ENCODE results near the gene TULP3. TPM values are rescaled to one million over a fixed set of nuclear protein-coding genes. Genes with fewer than 3 reads are reported as not detected.

The TULP3 gene
- polyA plus RNA-seq, 10 donors, result 23.3 to 34.6 (median 25.8) TPM

DNA sequence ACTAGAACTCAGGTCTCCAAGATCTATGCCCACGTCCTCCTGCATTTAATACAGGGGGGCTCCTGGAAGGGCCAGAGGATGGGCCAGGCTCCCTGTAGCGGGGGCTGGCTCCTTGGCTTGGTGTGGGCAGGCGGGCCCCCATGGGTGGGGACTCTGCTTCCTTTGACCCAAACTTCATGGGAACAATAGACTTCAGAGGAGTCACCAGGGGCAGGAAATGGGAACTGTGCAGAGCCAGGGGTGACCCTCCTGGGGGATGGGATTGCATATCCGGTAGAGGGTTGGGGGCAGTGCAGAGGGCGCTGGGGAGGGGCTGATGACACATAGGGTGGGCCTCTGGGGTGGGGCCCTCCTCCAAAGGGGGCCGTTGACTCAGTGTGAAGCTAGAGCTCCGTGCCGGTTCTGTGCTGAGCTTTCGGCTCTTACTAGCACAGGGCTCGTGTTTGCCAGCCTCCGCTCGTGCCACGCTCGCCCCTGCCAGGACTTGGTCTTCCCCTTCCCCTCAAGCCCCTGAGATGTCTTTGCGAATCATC, 73.1 kb downstream of the TULP3 start:
- DNase-seq, result peak in 1 of 3 donors; percentile 18

DNA sequence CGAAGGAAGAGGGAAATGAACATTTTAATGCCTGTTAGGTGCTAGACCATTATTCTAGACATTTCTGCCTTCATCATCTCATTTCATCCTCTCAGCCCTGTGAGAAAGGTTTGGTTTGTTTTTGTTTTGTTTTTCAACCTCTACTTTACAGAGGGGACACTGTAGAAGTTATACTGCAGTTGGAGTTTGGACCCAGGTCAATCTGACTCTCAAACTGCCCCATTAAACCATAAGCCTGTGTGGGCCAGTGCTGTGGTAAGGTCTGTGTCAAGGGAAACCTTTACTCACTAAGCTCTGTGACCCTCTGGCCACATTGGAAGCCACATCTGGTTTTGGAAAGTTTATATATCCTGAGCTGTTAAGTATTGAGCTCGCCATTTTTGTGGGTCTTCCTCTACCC, 77.0 kb downstream of the TULP3 start:
- DNase-seq, result no peak

DNA sequence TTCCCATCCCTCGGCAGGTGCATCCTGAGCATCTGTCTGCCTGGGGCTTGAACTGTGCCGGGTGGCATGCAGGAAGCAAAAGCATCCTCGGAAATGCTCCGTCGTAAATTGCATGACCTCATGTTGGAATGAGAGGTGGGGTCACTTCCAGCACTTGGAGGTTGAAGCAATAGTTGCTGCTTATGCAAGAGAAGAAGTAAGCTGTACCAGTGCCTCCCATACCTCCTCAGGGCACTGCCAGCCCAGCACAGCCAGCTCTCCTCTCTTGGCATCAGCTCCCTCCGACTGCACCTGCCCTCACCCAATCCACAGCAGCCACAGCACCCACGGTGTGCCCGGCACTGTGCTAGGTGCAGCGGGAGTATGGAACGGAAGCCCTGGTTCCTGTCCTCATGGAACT, 80.1 kb downstream of the TULP3 start:
- no peak for DNase-seq

DNA sequence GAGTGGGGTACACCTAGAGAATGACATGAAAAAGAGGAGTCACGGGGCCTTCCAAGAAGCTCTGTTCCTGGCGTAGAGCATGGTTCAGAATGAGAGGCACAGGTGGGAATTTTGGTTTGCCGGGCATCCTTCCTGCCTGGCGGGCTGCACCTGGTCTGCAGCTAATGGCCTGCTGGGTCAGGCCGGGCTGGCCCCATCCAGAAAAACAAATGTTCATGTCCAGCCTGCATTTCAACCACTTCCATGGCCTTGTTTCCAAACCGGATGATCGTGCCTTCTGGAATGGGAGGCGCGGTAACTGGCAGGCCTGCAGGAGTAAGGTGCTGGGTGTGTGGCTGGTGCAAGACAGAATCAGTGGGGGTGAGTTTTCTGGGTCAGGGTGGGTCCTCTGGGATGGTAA, 82.9 kb downstream of the TULP3 start:
- DNase-seq, result no peak

DNA sequence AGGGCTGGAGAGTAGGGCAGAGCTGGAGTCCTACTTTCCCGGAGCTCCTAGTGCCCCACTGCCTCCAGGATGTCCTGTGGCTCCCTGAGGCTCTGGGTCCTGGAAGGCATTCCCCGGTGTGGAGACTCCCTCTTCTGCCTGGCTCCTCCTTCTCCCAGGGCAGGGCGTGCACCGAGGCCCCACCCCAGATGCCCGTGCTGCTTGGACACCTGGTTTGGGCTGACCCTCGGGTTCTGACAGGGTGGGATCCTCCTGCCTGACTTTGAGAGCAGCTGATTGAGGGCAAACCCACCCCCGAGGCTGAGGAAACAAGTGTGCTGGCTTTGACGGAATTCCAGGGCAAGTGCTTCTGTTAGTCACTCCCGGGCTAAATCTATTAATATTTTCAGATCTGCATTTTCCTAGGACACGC, 83.9 kb downstream of the TULP3 start:
- peak in 1 of 3 donors; percentile 16 for DNase-seq

DNA sequence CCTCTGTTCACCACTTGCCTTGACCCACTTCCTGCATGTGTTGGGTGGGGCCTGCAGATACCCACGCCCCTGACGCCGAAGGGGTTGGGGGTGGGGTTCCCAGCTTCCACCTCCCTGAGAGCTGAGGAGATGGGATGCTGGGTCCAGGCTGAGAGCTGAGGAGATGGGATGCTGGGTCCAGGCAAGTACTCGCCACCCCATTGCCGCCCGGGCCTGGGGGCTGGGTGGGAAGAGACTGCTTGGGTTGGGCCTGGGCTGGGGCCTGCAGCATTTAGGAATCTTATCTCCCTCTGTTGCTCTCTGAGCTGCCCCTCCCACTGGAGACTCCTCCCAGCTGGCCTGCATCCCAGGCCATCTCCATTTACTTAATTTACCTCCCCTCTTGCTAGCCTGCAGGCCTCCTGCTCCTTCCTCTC, 85.9 kb downstream of the TULP3 start:
- no peak for DNase-seq

DNA sequence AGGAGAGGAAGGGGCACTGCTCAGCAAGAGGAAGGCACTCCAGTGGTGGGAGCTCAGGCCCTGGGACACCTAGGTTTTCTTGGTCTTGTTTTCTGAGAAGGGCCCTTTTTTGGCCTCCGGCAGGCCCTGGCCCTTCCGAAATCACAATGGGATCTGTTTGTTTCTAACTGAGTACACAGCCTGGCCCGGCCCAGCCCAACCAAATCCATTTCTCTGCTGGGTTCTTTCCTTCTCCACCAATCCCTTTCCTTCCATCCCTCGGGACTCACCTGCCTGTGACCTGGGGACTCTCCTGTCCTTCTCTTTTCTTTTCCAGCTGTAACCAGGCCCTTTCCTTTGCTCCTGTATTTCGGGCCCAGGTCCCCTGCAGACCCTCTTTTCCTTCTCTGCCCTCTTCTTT, 87.1 kb downstream of the TULP3 start:
- no peak for DNase-seq

DNA sequence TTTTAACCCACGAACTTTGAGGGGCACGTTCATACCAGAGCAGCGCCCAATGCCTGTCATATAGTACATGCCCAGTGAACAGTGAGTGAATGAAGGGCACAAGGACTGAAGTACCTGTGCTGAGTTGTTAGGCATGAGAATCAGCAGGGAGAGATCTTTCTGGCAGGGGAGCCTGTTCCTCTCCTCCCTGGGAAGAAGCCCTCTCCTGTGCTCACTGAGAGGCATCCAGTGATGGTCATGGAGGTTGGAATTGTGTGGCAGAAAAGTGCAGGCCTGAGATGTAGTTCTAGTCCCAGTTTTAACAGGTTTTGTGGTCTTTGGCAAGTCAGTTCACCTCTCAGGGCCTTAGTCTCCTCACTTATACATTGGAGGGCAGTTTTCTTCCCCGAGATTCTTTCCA, 89.1 kb downstream of the TULP3 start:
- no peak for DNase-seq

DNA sequence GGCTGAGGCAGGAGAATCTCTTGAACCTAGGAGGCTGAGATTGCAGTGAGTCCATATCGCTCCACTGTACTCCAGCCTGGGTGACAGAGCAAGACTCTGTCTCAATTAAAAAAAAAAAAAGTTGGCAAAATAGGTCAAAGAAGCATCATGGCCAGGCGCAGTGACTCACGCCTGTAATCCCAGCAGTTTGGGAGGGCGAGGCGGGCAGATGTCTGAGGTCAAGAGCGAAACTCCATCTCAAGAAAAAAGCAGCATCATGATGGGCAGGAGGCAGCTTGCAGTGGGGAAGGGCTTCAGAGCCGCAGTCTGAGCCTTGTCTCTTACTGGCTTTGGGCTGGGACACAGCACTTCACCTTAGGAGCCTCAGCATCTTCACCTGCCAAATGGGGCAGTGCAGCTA, 89.9 kb downstream of the TULP3 start:
- DNase-seq, result no peak

DNA sequence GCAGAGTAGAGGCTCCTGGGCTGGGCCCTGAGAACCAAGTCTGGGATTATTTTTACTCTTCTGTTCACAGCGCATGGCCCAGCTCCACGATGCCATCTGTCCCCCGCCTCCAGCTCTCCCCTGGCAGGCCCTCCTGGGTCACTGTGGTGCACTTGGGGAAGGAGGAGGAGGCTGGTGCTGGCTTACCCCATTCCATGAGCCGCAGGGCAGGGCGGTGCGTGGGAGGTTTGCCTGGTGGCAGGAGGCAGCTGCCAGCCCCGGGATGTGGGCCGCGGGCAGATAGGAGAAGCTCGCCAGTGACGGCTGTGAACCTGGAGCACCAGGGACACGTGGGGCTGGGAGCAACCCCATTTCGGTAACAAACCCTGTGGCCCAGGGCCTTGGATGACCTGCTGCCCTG, 91.7 kb downstream of the TULP3 start:
- DNase-seq, result no peak

DNA sequence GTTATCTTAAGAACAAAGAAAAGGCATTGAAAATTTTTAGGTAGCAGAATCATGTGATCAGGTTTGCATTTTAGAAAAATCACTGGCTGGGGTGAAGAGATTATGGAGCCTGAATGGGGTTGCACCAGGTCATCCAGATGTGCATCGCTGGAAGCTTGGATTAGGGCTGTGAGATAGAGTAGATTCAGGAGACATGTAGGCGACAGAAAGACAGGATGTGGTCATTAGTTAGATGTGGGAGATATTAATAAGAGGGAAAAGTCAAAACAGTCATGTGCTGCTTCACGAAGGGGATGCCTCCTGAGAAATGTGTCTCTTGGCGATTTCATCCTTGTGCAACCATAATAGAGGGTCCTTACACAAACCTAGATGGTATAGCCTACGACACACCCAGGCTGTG, 93.6 kb downstream of the TULP3 start:
- no peak for DNase-seq

DNA sequence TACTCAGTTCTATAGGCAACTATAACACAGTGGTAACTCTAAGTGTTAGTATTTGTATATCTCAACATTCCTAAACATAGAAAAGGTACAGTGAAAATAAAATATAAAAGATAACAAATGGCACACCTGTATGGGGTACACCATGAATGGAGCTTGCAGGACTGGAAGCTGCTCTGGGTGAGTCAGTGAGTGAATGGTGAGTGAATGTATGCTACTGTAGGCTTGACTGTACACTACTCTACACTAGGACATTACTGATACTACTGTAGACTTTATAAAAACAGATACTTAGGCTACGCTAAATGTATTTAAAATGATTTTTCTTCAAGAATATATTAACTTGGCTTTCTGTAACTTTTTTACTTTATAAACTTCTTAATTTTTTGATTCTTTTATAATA, 94.0 kb downstream of the TULP3 start:
- DNase-seq, result no peak

DNA sequence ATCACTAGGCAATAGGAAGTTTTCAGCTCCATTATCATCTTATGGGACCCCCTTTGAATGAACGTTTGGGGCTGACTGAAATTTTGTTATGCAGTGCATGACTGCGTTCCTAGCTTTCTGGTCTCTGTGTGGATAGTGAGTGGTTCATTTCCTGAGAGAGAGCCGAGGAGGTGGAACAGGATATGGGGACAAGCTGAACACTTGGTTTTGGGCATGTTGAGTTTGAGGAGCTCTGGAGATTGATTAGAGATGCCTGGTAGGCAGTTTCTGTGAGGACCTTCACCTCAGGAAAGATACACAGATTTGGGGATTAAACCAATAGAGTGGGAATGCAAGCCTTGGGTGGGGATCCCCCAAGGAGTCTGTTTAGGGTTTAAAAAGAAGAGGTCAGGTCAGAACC, 96.2 kb downstream of the TULP3 start:
- DNase-seq, result no peak

DNA sequence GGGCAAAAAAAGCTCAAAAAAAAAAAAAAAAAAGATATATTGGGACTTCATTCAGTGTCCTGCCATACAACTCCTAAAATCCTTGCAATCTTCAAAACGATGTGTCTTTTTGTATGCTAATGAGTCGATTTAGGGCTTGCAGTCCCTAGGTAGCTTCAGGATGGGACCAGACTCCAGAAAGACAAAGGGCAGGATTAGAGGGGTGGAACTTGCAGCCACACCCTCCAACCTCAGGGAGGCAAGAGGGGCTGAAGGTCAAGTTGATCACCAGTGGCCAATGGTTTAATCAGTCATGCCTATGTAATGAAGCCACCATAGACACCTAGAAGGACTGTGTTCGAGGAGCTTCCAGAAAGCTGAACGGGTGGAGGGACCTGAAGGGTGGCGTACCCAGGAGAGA, 97.8 kb downstream of the TULP3 start:
- DNase-seq, result no peak

Other genes with a start within 250 kb of the TULP3 start
- 10 to 100 TPM; 34.6 to 59.0 (median 47.6) TPM for gene FKBP4, start 95.9 kb upstream of the TULP3 start, polyA plus RNA-seq (ENCODE audit: insufficient read length in 10 of 10)
- 10 to 100 TPM; 20.8 to 42.6 (median 27.5) TPM for gene ITFG2, start 78.2 kb upstream of the TULP3 start, polyA plus RNA-seq (ENCODE audit: insufficient read length in 10 of 10)
- 1 to 10 TPM; 4.7 to 6.9 (median 5.2) TPM for gene NRIP2, start 55.9 kb upstream of the TULP3 start, polyA plus RNA-seq (ENCODE audit: insufficient read length in 10 of 10)
- 1 to 10 TPM in 3 of 10 donors, under 1 TPM in 7; 0.15 to 1.5 (median 0.63) TPM for gene TEX52, start 33.9 kb upstream of the TULP3 start, polyA plus RNA-seq (ENCODE audit: insufficient read length in 10 of 10)
- gene FOXM1, start 13.7 kb upstream of the TULP3 start, polyA plus RNA-seq (ENCODE audit: insufficient read length in 10 of 10), result 10 to 100 TPM; 15.0 to 26.1 (median 19.5) TPM
- gene RHNO1, start 13.7 kb upstream of the TULP3 start, polyA plus RNA-seq (ENCODE audit: insufficient read length in 10 of 10), result 10 to 100 TPM; 15.7 to 28.1 (median 22.4) TPM
- gene TEAD4, start 68.5 kb downstream of the TULP3 start, polyA plus RNA-seq (ENCODE audit: insufficient read length in 10 of 10), result 10 to 100 TPM; 58.6 to 96.7 (median 85.3) TPM
- gene TSPAN9, start 186.5 kb downstream of the TULP3 start, polyA plus RNA-seq (ENCODE audit: insufficient read length in 10 of 10), result 100 to 1,000 TPM in 9 of 10 donors, 10 to 100 TPM in 1; 99.8 to 117 (median 105) TPM

Measured in muscle of back (tissue), 11 donors.